Measurements from ENCODE around the gene SEC23B. TPM values are rescaled to one million over a fixed set of nuclear protein-coding genes. Genes with fewer than 3 reads are reported as not detected.
"Not testable (repeated sequence)": the region's sequence is repeated elsewhere in the genome, so short reads cannot be mapped to it uniquely, and the experiment has no call there.

Gene SEC23B
- total RNA-seq, 1 experiment from 2014 or later, result 50.2 TPM

- no peak for DNase-seq (ENCODE audit: low spot score)
These were observed 16.9 kb downstream of the SEC23B start for GRCh38 chr20:18524646-18525045.

- not testable (repeated sequence) for DNase-seq (ENCODE audit: low spot score)
These were observed 19.0 kb downstream of the SEC23B start for GRCh38 chr20:18526761-18527160.

GRCh38 chr20:18527339-18527738, 19.6 kb downstream of the SEC23B start:
- no peak for DNase-seq (ENCODE audit: low spot score)

GRCh38 chr20:18527836-18528235, 20.1 kb downstream of the SEC23B start:
- DNase-seq (ENCODE audit: low spot score), result no peak

- DNase-seq (ENCODE audit: low spot score), result no peak
These were observed 21.3 kb downstream of the SEC23B start for GRCh38 chr20:18529041-18529440.

- DNase-seq (ENCODE audit: low spot score), result no peak
These were observed 24.9 kb downstream of the SEC23B start for GRCh38 chr20:18532626-18533025.

- no peak for DNase-seq (ENCODE audit: low spot score)
These were observed 25.8 kb downstream of the SEC23B start for GRCh38 chr20:18533491-18533890.

- DNase-seq (ENCODE audit: low spot score), result no peak
These were observed 26.4 kb downstream of the SEC23B start for GRCh38 chr20:18533978-18534644.

- no peak for DNase-seq (ENCODE audit: low spot score)
These were observed 29.9 kb downstream of the SEC23B start for GRCh38 chr20:18537651-18538050.

- no peak for DNase-seq (ENCODE audit: low spot score)
These were observed 34.0 kb downstream of the SEC23B start for GRCh38 chr20:18541741-18542140.

GRCh38 chr20:18543216-18543615, 35.5 kb downstream of the SEC23B start:
- no peak for DNase-seq (ENCODE audit: low spot score)

- no peak for DNase-seq (ENCODE audit: low spot score)
These were observed 36.2 kb downstream of the SEC23B start for GRCh38 chr20:18543932-18544331.

- DNase-seq (ENCODE audit: low spot score), result no peak
These were observed 37.8 kb downstream of the SEC23B start for GRCh38 chr20:18545566-18545965.

- no peak for DNase-seq (ENCODE audit: low spot score)
These were observed 40.7 kb downstream of the SEC23B start for GRCh38 chr20:18548465-18548864.

GRCh38 chr20:18553746-18554145, 46.0 kb downstream of the SEC23B start:
- no peak for DNase-seq (ENCODE audit: low spot score)

- DNase-seq (ENCODE audit: low spot score), result peak; percentile 87
These were observed 59.4 kb downstream of the SEC23B start, which contains the start of gene SMIM26 for GRCh38 chr20:18566892-18567738. SMIM26 (plus strand) TSS chr20:18567432; CDS start chr20:18567479, 47 bp downstream.

GRCh38 chr20:18567739-18568091, 60.0 kb downstream of the SEC23B start:
- no peak for DNase-seq (ENCODE audit: low spot score)

GRCh38 chr20:18571009-18571408, 63.3 kb downstream of the SEC23B start:
- no peak for DNase-seq (ENCODE audit: low spot score)

- no peak for DNase-seq (ENCODE audit: low spot score)
These were observed 63.8 kb downstream of the SEC23B start for GRCh38 chr20:18571578-18571977.

GRCh38 chr20:18577942-18578341, 70.2 kb downstream of the SEC23B start:
- no peak for DNase-seq (ENCODE audit: low spot score)

GRCh38 chr20:18578581-18578980, 70.8 kb downstream of the SEC23B start:
- DNase-seq (ENCODE audit: low spot score), result no peak

- no peak for DNase-seq (ENCODE audit: low spot score)
These were observed 72.3 kb downstream of the SEC23B start for GRCh38 chr20:18580012-18580411.

GRCh38 chr20:18585134-18585533, 77.4 kb downstream of the SEC23B start:
- peak; percentile 48 for DNase-seq (ENCODE audit: low spot score)

Measured in H4 (cell line).